Activated CD8-positive, alpha-beta memory T cell treated with anti-CD3 and anti-CD28 coated beads, Interleukin-2, amount 10 ng/mL, durations not matched to agents 7 days and 5 days (primary cell): Measurements from ENCODE around the gene LDLRAD4. TPM values are rescaled to one million over a fixed set of nuclear protein-coding genes. Genes with fewer than 3 reads are reported as not detected.

ENCODE experiments used
- ATAC-seq: fragments of 150-1000 bp; cut with Tn5 transposase; one replicate; pipeline ENCODE4 v1.10.0; 2021; ENCODE audit warnings: moderate library complexity
- CTCF ChIA-PET: fragments of 350-600 bp; sonication (Branson Sonifier 250); formaldehyde crosslinking; loops from one replicate; lab custom pipeline; 2021; ENCODE audit warnings: antibody characterized with exemption; lab: Charles Lee
- DNase-seq: peaks from one replicate; pipeline ENCODE4 v3.0.0-alpha.2; 2020
- H3K27ac Mint-ChIP-seq: one replicate; pipeline ENCODE4 v1.8.0; 2021; ENCODE audit warnings: mild to moderate bottlenecking, mixed read lengths
- H3K27me3 Mint-ChIP-seq: one replicate; pipeline ENCODE4 v1.8.0; 2021; ENCODE audit warnings: mixed read lengths
- H3K36me3 Mint-ChIP-seq: one replicate; pipeline ENCODE4 v1.8.0; 2021; ENCODE audit warnings: mild to moderate bottlenecking, mixed read lengths
- H3K4me1 Mint-ChIP-seq: one replicate; pipeline ENCODE4 v1.8.0; 2021; ENCODE audit warnings: mixed read lengths
- H3K4me3 Mint-ChIP-seq: one replicate; pipeline ENCODE4 v1.8.0; 2021; ENCODE audit warnings: mild to moderate bottlenecking, moderate library complexity, mixed read lengths
- H3K9me3 Mint-ChIP-seq: one replicate; pipeline ENCODE4 v1.8.0; 2022; ENCODE audit warnings: low read depth, mixed read lengths
- total RNA-seq, 2 experiments: library from RNA; stranded (reverse); gene quantifications; one replicate each; pipeline ENCODE4 v1.2.3, GENCODE V29; 2021

Gene LDLRAD4
- total RNA-seq, 2 experiments from 2014 or later: 33.9 to 44.5 TPM

DNA sequence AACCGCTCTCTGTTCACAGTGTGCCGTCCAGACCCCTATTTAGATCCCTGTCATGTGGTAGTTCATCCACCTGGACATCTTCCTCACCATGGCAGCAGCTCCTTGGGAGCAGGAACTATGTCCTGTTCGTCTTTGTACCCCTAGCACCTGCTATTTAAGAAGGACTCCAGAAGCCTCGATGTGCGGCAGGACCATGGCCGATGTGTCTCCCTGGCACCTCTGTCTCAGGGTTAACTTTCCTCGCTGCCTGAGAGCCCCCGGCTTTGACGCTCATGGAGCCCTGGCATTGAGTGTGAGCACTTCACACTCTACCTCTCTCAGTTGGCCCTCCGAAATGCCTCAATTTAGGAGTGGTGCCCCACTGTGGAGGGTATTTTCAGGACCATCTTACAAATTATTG, 355.8 kb downstream of the LDLRAD4 start:
- CTCF ChIA-PET: interaction anchor here (1.1 kb wide), 1 partner anchor 34 kb away, joined by 4 read pairs; no protein-coding TSS in a partner anchor
- Mint-ChIP-seq H3K27me3 (no peaks in the 10 kb centered on the region), H3K4me1 (peaks cover 72% of the 10 kb centered on the region), H3K9me3 (no peaks in the 10 kb centered on the region), H3K4me3 (no peak overlapping the region), H3K36me3 (peaks cover 10% of the 10 kb centered on the region), H3K27ac (no peak overlapping the region)
- ATAC-seq (no peak), DNase-seq (peak; percentile 37)

DNA sequence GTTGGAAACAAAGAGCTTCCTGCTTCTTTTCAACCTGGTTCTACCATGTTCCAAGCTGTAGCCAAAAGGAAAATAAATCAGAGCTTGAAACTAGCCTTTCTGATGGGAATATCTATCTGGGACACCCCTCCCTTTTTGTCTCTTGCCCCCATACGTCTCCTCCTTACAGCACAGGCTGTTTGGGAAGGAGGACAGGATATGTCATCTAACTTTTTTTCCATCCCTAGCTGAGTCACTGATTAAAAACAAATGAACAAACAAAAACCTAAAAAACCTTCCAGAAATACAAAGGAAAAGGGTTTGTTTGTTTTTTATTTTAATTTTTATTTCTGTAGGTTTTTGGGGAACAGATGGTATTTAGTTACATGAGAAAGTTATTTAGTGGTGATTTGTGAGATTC, 356.2 kb downstream of the LDLRAD4 start:
- H3K9me3 Mint-ChIP-seq: no peaks in the 10 kb centered on the region
- CTCF ChIA-PET: interaction anchor here (1.1 kb wide), 1 partner anchor 34 kb away, joined by 4 read pairs; no protein-coding TSS in a partner anchor
- H3K36me3 Mint-ChIP-seq: peaks cover 10% of the 10 kb centered on the region
- peak; percentile 22 for DNase-seq
- no peak for ATAC-seq
- H3K4me1 Mint-ChIP-seq: peaks cover 74% of the 10 kb centered on the region
- H3K27ac Mint-ChIP-seq: no peak overlapping the region
- H3K4me3 Mint-ChIP-seq: no peak overlapping the region
- H3K27me3 Mint-ChIP-seq: no peaks in the 10 kb centered on the region

DNA sequence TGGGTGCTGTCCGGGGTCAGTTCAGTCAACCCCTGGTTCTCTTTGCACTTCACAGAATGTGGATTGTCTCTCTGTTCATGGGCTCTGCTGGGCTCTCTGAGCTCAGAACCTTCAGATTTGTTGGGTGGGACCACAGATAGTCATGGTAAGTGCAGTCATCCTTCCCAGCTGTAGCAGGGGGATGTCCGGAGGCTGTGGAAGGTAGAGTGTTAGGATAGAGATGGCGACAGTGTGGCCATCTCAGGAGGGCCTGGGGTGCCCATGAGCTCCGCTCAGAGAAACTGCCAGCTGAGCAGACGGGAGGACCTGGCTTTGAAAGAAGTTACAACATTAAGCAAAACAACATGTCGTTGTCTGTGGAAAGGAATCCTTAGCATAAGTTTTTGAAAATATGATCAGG, 358.0 kb downstream of the LDLRAD4 start:
- DNase-seq (peak; percentile 38), ATAC-seq (no peak)

DNA sequence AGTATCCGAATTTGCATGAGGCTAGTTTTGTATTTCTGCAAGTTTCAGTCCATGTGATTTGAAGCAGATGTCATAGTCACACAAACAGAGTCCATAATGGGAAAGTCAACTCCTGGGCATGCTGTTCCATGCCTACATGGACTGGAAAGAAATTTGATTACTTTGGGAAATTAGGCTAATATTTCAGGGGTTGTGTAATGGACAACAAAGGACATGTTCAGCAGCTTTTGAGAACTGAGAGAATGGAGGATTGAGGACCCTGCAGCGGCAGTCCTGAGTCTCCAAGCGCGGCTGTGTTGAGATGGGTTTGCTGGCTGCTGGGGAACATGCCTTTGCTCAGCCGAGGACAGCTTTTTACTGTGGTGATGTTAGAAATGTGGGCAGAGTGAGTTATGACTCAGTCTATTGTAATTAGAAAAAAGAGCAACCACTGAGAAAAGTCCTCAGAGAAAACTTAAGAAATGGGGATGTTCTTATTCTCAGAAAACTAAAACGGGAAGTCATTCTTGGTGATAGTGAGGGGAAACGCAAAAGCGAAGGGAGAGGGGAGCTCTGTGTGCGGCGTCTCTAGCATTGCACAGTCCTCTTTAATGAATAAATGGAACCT, 358.6 kb downstream of the LDLRAD4 start:
- no peaks in the 10 kb centered on the region for H3K27me3 Mint-ChIP-seq
- DNase-seq: peak; percentile 79
- H3K4me3 Mint-ChIP-seq: peak overlapping the region; percentile 68
- peaks cover 10% of the 10 kb centered on the region for H3K36me3 Mint-ChIP-seq
- H3K27ac Mint-ChIP-seq: peak overlapping the region; percentile 97
- CTCF ChIA-PET: interaction anchor here (1.1 to 4.5 kb wide), 12 partner anchors 8 to 361 kb away, joined by 3 to 48 read pairs (median 4); no protein-coding TSS in a partner anchor
- H3K9me3 Mint-ChIP-seq: no peaks in the 10 kb centered on the region
- peaks cover 76% of the 10 kb centered on the region for H3K4me1 Mint-ChIP-seq
- ATAC-seq: peak; percentile 88

More for the DNA sequence above, 358.0 kb downstream of the LDLRAD4 start:
- peak overlapping the region; percentile 68 for H3K4me3 Mint-ChIP-seq
- H3K36me3 Mint-ChIP-seq: peaks cover 10% of the 10 kb centered on the region
- peak overlapping the region; percentile 97 for H3K27ac Mint-ChIP-seq
- H3K9me3 Mint-ChIP-seq: no peaks in the 10 kb centered on the region
- H3K27me3 Mint-ChIP-seq: no peaks in the 10 kb centered on the region
- peaks cover 75% of the 10 kb centered on the region for H3K4me1 Mint-ChIP-seq
- CTCF ChIA-PET: interaction anchor here (0.7 to 4.5 kb wide), 12 partner anchors 10 to 361 kb away, joined by 3 to 48 read pairs (median 4); no protein-coding TSS in a partner anchor

DNA sequence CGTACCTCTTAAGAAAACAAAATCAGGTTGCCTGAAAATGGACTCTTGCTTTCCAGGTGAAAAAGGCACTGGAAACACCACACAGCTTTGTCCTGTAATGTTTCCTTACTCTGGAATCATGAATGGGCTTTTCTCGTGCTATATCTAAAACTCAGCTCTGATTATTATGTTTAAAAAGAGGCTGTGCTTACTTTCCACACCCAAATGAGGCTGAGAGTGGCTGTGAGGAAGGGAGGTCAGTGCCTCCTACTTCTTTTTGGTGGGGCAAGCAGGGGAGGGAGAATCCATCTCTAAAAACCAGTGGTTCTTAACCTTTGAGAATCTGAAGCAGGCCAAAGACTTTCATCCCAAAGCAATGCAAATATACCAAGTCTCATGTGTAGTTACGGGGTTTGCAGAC, 359.2 kb downstream of the LDLRAD4 start:
- ATAC-seq (peak; percentile 14), DNase-seq (no peak)
- H3K4me3 Mint-ChIP-seq: peak overlapping the region; percentile 68
- H3K27me3 Mint-ChIP-seq: no peaks in the 10 kb centered on the region
- peak overlapping the region; percentile 97 for H3K27ac Mint-ChIP-seq
- peaks cover 74% of the 10 kb centered on the region for H3K4me1 Mint-ChIP-seq
- H3K36me3 Mint-ChIP-seq: peaks cover 10% of the 10 kb centered on the region
- CTCF ChIA-PET: interaction anchor here (1.0 to 4.5 kb wide), 11 partner anchors 8 to 362 kb away, joined by 3 to 48 read pairs (median 5); no protein-coding TSS in a partner anchor
- H3K9me3 Mint-ChIP-seq: no peaks in the 10 kb centered on the region

DNA sequence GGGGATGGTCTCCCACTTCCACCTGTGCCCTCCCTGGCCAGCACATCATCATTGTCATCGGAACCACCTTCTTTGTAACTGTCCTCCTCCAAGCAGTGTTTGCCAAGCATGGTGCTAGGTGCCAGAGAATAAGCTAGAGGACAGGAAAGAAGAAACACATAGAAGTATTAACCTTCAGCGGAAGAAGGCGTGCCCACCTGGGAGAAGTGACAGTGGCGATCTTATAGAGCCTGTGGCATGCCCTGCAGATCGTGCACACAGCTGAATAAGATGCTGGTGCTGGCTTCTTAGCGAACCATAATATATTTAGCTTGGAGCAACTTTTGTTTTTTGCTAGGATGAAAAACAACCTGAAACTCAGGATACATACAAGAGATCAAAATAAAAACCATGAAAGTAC, 359.8 kb downstream of the LDLRAD4 start:
- Mint-ChIP-seq H3K9me3 (no peaks in the 10 kb centered on the region), H3K36me3 (peaks cover 10% of the 10 kb centered on the region), H3K27me3 (no peaks in the 10 kb centered on the region), H3K4me3 (peak overlapping the region; percentile 36), H3K27ac (peak overlapping the region; percentile 97), H3K4me1 (peaks cover 74% of the 10 kb centered on the region)
- peak; percentile 10 for ATAC-seq
- no peak for DNase-seq
- CTCF ChIA-PET: interaction anchor here (1.0 to 5.3 kb wide), 8 partner anchors 9 to 48 kb away, joined by 3 to 48 read pairs (median 8); no protein-coding TSS in a partner anchor

DNA sequence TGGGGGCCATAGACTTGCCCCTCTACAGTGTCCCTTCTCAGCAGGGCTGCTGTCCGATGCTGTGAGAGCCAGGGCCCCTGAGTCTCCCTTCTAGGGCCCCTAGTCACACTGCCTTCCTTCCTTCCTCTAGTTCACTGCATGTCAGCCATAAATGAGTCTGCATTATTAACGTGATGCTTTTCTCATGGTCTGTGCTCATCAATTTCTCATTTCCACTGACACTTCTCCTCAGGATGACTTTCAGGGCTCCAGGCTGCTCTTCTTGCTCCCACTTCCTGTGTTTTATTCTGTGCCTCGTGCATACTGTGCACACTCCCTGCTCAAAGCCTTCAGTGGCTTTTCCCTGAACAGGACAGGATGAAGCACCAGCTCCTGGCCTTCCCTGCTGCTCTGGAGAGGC, 361.3 kb downstream of the LDLRAD4 start:
- H3K4me1 Mint-ChIP-seq: peaks cover 76% of the 10 kb centered on the region
- ATAC-seq (peak; percentile 25), DNase-seq (no peak)
- peak overlapping the region; percentile 93 for H3K27ac Mint-ChIP-seq
- no peaks in the 10 kb centered on the region for H3K27me3 Mint-ChIP-seq
- CTCF ChIA-PET: interaction anchor here (0.9 to 5.3 kb wide), 6 partner anchors 11 to 421 kb away, joined by 3 to 48 read pairs (median 4); no protein-coding TSS in a partner anchor
- no peaks in the 10 kb centered on the region for H3K9me3 Mint-ChIP-seq
- H3K4me3 Mint-ChIP-seq: no peak overlapping the region
- H3K36me3 Mint-ChIP-seq: peaks cover 10% of the 10 kb centered on the region

DNA sequence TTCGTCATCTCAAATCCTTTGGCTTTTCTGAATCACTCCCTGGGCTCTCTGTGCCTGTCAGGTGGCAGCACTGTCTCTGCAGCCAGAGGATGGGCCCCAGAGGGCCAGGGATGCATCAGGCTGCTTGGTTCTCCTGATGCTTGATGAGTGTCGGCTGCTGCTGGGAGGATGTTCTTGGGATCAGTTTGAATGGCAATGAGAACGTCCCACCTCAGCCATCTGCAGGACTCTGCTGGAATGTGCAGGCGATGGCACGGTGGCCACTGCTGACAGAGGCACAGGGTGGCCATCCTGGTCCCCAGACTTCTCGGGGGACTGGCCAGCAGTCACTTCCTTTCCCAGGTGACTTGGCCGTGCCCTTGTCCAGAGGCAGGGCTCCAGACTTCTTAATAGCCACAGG, 361.8 kb downstream of the LDLRAD4 start:
- ATAC-seq: no peak
- peak overlapping the region; percentile 93 for H3K27ac Mint-ChIP-seq
- CTCF ChIA-PET: interaction anchor here (1.6 to 5.3 kb wide), 2 partner anchors 22 to 421 kb away, joined by 3 to 17 read pairs; no protein-coding TSS in a partner anchor
- H3K4me1 Mint-ChIP-seq: peaks cover 76% of the 10 kb centered on the region
- H3K9me3 Mint-ChIP-seq: no peaks in the 10 kb centered on the region
- H3K4me3 Mint-ChIP-seq: no peak overlapping the region
- H3K36me3 Mint-ChIP-seq: peaks cover 9% of the 10 kb centered on the region
- H3K27me3 Mint-ChIP-seq: no peaks in the 10 kb centered on the region
- no peak for DNase-seq

DNA sequence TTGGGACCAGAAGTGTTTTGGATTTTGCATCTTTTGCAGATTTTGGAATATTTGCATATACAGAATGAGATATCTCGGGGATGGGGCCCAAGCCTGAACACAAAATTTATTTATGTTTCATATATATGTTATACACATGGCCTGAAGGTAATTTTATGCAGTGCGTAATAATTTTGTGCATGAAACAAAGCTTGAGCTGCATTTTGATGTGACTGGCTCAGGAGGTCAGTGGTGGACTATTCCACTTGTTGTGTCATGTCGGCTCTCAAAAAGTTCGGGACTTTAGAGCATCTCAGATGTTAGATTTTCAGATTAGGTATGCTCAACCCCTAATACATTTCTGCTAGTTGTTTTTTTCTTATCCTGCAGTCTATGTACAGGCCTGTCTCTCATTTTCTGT, 362.4 kb downstream of the LDLRAD4 start:
- DNase-seq (no peak), ATAC-seq (no peak)
- Mint-ChIP-seq H3K9me3 (no peaks in the 10 kb centered on the region), H3K27me3 (no peaks in the 10 kb centered on the region), H3K4me3 (no peak overlapping the region), H3K36me3 (peaks cover 5% of the 10 kb centered on the region), H3K27ac (peak overlapping the region; percentile 44), H3K4me1 (peaks cover 76% of the 10 kb centered on the region)
- CTCF ChIA-PET: interaction anchor here (0.7 to 5.3 kb wide), 3 partner anchors 23 to 205 kb away, joined by 3 to 17 read pairs (median 3); no protein-coding TSS in a partner anchor

DNA sequence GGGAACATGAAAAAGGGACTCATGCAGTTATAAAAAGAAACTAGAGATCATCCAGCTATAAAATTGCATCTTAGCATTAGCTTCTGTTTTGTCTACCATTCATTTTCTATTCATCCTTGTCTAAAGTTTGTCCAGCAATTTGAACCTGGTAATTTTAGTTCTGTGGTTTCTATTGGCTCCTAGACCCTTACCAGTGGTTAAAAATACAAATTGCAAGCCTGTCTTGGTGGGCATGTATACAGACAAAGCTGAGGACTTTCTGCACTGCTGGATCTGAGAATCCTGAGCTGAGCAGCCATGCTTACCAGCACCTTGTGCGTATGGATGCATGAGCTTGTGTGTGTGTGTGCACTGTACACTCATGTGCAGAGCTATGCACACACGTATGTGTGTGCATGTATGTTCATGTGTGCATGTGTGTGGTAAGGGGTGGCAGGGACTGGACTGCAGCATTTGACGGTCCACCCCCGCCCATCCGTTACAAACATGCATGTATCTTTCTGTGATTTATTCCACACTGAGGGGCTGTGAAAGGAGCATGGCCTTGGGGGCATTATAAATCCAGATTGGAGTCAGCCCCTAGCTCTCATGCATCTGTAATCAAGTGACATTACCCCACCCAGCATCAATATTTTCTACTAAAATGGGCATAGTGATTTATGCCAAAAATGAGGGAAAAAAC, 363.1 kb downstream of the LDLRAD4 start:
- Mint-ChIP-seq H3K4me3 (no peak overlapping the region), H3K9me3 (no peaks in the 10 kb centered on the region), H3K36me3 (peaks cover 5% of the 10 kb centered on the region), H3K4me1 (peaks cover 78% of the 10 kb centered on the region), H3K27ac (no peak overlapping the region), H3K27me3 (no peaks in the 10 kb centered on the region)
- CTCF ChIA-PET: interaction anchor here (0.7 to 5.3 kb wide), 3 partner anchors 23 to 206 kb away, joined by 3 to 17 read pairs (median 3); no protein-coding TSS in a partner anchor
- no peak for ATAC-seq
- no peak for DNase-seq

DNA sequence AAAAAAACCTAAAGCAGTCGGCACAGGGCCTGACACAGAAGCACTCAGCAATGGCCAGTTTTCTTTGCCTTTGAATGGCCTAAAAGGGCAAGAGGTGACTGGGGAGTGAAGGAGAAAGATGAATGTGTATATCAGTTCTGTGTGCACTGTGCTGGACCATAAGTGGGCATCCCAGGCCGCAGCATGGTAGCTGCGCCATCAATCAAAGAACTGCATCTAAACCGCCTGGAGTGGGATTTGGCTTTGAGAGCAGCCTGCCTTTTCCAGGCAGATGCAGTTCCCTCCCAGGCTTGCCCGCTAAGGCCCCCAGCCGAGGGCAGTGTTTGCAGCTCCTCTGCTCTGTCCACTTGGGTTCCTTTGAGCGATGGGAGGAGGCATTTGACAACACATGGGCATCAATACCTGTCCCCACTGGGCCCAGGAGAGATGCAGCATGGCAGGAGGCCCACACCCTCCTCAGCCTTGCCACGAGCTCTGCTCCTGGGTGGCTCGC, 363.7 kb downstream of the LDLRAD4 start:
- DNase-seq (no peak), ATAC-seq (no peak)
- CTCF ChIA-PET: interaction anchor here (1.2 to 5.3 kb wide), 2 partner anchors 19 to 24 kb away, joined by 3 to 17 read pairs; no protein-coding TSS in a partner anchor

DNA sequence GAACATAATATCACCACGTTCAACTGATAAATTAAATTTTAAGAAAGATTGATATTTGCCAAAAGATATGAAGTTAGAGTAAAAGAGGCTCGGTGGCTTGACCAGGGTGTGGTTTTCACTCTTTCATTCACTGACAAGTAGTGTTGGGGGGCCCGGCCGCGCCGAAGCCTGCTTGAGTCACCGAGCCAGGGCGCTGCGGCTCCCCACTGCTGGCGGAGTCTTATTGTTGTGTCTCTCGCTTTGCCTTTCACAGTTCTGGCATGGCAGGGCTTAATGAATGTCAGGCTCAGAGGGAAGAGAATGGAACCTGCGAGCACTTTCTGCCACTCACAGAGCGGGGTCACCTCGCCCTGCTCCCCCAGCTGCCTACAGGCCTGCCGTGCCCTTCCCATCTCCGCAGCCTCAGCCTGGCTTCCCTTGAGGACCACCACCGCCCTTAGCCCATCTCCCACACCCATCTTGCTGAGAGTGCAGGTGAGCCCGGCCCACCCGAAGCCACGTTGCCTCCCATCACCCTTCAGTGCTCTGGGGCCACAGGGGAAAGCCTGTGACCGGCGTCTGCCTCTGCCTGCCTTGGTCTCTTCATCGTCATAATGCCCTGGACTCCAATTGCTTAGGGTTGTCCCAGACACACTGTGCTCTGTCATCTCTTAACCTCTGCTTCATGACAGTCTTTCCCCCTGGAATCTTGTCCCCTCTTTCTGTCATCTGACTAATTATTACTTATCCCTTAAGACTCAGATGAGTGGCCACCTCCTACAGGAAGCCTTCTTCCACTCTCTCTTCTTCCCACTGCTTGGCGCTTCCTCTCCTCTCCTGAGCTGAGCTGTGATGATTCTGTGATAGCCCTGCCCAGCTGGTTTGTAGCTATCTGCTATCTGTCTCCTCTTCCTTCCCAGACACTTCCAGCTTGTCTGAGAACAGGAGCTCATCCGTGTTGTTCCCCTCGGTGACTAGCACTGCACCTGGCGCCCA, 365.3 kb downstream of the LDLRAD4 start:
- Mint-ChIP-seq H3K9me3 (no peaks in the 10 kb centered on the region), H3K4me1 (peaks cover 77% of the 10 kb centered on the region), H3K36me3 (peaks cover 11% of the 10 kb centered on the region), H3K4me3 (no peak overlapping the region), H3K27me3 (no peaks in the 10 kb centered on the region), H3K27ac (no peak overlapping the region)
- ATAC-seq (no peak), DNase-seq (no peak)
- CTCF ChIA-PET: interaction anchor here (1.2 kb wide), 1 partner anchor 21 kb away, joined by 3 read pairs; no protein-coding TSS in a partner anchor

More for the DNA sequence above, 363.7 kb downstream of the LDLRAD4 start:
- Mint-ChIP-seq H3K4me3 (no peak overlapping the region), H3K4me1 (peaks cover 77% of the 10 kb centered on the region), H3K36me3 (peaks cover 5% of the 10 kb centered on the region), H3K9me3 (no peaks in the 10 kb centered on the region), H3K27ac (no peak overlapping the region), H3K27me3 (no peaks in the 10 kb centered on the region)
